IPS-NIHi7 (cell line): ENCODE measurements around the gene RPS18.
"Not testable (repeated sequence)": the region's sequence is repeated elsewhere in the genome, so short reads cannot be mapped to it uniquely, and the experiment has no call there.

Experiments used
- DNase-seq: peaks from one replicate; pipeline ENCODE4 v3.0.0; 2012; ENCODE audit warnings: mixed read lengths; ENCODE audit errors: extremely low spot score

RPS18 gene

DNA sequence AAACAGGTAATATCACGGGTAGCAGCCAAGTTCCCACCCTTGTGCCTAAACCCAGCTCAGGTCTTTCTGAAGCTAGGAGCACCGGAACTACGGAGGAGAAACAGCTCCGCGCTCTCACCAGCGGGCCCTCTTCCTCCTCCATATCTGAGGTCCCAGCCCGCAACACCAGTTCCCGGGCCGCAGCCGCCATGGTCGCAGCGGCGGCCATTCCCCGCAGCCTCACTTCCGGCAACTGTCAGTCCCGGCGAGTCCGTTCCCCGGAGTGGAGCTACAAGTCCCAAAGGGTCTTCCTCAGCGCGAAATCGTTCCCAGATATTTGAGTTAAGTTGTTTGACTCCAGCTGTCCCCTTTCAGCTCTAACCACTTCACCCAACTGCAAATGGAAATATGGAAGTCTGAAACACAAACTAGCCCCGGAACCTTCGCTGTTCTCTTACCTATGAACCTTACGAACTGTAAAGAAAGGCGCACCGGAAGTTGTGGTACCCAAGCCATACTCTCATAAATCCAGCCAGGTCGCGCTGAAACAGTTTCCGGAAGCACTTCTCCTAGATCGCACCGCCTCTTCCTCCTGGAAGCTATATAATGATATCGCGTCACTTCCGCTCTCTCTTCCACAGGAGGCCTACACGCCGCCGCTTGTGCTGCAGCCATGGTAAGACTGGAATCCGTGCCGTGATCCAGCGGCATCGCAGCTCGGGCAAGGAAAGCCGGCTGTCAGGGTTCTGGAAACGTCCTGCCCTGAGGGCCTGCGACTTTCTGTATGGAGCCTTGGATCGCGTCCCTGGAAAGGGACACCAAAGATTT lies at the start of gene RPS18, which contains the start of gene VPS52:
Gene RPS18, plus strand, starts transcription at position 608 of the 807 bp plus-strand sequence. Its CDS starts 45 bp downstream, at position 653.
Gene VPS52, minus strand, starts transcription at position 409 of the 807 bp plus-strand sequence. Its CDS starts 201 bp downstream, at position 208.
- DNase-seq: peak; percentile 90

DNA sequence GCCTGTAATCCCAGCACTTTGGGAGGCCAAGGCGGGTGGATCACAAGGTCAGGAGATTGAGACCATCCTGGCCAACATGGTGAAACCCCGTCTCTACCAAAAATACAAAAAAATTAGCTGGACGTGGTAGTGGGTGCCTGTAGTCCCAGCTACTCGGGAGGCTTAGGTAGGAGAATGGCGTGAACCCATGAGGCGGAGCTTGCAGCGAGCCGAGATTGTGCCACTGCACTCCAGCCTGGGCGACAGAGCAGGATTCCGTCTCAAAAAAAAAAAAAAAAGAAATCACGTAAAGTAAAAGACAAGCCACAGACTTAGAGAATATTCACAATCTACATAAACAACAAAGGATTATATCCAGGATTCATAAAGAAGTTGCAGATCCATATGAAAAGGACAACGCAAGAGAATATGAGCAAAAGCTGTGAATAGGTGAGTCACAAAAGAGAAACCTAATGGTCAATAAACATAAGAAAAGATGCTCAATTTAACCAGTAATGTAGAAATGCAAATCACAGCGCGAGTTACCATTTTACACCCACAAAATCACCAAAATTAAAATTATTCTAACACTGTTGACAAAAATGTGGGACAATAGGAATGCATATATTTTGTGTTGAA lies 45.3 kb upstream of the RPS18 start:
- DNase-seq: not testable (repeated sequence)

DNA sequence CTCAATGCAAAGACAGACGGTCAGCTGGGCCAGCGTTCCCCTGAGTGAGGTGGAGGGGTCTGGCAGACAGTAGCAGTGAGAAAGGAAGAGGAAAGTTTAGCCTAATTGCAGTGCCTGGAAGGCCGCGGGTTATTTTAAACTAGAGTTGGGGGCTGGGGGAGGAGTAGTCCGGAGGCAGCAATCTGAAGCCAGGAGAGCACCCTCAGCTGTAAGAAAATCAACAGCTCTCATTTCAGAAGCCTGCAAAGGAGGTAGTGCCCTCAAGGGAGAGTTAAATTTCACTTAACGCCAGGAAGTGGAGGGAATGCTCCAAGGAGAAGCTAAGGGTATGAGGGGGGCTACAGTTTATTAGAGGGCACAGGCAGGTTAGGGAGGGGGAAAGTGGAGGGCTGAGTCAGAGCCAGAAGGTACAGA lies 36.6 kb upstream of the RPS18 start:
- DNase-seq: peak; percentile 31

DNA sequence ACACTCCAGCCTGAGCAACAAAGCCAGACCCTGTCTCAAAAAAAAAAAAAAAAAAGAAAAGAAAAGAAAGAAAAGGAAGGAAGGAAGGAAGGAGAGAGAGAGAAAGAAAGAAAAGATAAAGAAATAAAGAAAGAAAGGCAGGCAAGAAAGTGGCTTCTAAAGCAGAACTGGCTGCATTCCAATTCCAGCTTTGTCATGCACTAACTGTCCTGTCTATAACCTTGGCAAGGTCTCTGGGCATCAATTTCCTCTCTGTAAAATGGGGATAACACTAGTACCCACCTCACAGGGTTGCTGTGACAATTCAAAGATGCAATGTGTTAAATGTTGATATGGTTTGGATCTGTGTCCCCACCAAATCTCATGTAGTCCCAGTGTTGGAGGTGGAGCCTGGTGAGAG lies 35.5 kb upstream of the RPS18 start:
- no peak for DNase-seq

DNA sequence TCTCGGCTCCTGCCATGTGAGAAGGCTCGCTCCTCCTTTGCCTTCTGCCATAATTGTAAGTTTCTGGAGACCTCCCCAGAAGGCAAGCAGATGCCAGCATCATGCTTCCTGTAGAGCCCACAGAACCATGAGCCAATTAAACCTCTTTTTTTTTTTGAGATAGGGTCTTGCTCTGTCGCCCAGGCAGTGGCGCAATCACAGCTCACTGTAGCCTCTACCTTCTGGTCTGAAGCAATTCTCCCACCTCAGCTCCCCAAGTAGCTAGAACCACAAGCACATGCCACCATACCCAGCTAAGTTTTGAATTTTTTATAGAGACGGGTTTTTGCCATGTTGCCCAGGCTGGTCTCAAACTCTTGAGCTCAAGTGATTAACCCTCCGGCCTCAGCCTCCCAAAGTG lies 35.0 kb upstream of the RPS18 start:
- DNase-seq: no peak

DNA sequence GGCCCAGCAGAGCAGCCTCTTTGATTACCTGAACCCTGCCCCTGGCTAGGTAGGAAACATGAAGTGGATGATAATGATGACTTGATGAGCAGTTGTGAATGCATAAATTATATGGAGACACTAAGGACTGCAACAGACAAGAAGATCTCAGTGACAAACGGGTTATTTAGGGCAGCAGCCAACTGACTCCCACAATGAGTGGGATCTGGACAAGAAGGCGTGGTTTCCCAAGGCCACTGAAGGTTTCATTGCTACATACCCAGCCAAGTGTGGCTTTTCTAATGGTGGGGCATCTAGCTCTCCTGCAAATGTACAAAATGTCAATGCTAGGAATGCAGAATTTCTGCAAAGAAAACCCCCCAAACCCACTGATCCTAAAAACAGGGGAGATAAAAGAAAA lies 34.1 kb upstream of the RPS18 start:
- DNase-seq: no peak

DNA sequence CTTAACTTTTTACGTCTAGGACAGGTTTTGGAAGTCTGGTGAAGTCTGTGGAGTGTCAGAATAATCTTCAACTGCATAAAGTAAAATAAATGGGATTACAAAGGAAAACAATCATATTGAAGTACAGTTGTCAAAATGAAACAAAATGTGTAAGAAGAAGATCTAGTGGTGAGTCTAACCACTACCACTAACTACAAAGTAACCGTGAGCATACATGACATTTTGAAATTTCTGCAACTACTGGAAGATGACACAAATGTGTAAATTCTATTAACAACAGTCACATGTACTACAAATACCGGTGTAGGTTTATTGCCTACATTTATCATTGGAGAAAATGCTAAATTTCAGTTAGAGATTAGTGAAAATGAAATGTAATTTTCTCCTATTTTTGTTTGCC lies 29.9 kb upstream of the RPS18 start:
- no peak for DNase-seq

DNA sequence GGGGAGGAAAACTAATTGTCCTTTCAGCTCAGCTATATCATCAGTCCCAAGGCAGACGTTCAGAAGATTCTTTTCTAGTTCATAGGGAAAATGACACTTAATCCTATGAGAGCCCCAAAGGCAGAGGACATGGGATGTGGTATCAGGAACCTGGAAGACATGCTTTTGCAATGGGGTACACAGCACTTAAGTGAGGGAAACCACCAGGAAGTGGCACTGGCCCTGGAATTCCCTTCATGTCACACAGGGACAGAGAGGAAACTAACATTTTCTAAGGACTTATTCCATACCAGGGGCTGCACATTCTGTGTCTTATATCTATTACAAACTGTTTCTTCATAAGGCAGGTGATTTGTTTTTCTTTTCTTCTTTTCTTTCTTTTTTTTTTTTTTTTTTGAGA lies 28.4 kb upstream of the RPS18 start:
- no peak for DNase-seq

DNA sequence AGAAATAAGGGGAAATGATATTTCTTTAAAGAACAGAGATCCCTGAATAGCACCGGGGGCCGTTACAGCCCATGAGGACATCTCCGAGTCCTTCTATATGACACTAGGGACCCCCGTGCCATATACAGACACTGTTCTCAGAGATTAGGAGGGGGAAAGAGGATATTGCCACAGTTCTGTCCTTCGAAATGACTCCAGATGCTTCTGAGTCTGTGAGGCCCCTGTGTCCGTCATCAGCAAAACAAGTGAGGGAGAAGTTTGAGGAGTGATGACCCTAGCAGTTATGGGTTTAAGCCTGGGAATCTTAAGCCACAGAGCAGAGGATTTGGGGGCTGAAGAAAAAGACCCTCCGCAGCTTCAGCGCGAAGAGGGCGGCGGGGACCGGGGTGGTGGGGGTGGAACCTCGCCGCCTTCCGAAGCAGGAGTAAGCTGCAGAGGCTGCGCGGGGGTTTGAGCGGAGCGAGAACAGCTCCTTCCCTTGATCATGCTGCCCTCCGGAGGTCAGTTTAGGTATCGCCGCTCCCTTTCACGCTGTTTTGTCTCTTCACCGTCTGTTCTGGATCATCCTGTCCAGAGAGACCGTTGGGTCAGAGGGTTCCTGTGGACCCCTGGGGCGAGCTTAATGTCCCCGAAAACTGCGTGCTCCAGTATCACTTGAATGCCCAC lies 23.8 kb upstream of the RPS18 start:
- DNase-seq: peak; percentile 83

DNA sequence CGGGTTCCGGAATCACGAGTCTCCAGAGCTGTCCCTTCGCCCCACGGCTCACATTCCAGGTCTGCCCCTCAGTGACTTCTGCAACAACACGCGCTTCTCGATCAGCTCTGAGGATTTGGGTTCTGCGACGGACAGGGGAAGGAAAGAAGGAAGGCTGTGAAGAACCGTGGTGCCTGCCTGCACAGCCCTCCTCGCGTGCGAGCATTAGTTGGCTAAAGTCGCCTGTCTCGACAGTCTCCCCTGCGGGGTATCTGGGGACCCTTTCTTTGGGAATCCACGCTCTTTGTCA lies 23.3 kb upstream of the RPS18 start:
- DNase-seq: no peak

DNA sequence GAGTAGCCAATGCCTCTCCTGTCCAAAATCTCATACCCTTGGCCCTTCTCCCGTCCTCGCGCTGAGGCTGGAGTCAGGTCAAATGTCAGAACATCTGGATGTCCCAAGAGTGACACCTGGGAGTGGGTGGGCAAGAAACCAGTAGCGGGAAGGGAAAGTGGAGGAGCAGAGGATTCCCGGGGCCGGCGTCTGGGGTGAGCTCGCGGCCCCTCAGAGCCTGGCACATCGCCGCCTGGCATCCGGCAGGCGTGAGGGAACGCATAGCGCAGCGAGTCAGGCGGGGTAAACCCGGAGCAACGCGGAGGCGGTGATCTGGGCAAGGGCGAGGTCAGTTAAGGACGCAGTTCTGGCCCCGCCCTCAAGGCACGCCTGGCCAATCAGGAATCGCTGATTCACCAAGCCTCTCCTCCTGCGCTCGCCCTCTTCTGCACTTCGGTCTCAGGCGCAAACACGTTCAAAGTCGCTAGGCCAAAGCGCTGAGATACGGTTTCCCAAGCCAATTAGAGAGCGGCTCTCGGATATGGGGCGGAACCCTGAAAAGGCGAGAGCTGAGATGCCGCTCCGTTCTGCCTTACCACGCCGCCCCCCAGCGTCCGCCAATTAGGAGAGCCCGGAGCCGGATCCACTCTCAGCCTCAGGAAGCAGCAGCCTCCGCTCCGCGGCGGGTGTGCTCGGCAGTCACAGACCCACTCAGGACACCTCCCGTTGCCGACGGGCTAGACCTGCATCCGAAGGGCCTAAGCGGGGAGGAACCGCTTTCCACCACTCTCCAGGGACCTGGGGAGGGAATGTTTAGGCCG lies 22.7 kb upstream of the RPS18 start:
- DNase-seq: peak; percentile 92

DNA sequence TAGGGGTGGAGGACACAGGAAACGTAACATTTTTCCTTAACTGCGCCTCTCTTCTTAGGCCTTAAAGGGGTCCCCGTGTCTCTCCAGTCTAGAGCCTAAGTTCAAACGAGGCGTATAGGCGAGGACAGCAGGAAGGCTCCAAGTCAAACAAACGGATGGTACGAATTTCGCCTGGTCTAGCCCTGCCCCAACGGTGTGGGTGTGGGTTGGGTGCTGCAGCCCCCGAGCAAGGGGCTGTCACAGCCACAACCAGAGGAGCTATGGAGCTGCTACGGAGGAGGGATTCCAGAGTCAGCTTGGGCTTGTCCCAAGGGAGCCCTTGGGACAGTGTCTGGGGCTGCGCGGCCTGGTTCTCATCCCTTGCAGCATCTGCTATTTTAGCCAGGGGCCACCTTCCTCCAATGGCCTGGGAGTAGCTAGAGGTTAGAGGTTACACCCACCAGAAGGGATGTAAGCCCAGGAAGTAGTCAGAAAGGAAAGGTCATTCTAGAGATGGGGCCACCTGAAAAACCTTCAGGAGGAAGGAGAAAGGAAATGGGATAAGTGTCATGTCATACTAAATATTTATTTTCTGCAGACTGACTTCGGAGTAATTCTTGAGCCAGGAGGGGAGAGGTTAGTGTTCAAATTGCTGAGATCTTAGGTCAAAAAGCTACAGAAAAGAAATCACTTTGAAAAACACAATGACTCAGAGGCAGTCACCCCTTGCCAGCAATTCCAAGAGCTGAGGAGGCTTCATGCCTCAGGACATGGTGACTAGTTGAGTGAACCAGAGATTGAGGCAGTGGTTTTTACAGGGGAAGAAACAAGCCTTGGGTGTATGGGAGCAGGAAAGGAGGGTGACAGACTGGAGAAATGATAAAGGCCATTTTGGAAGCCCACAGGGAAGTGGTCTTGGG lies 21.9 kb upstream of the RPS18 start:
- peak; percentile 15 for DNase-seq

DNA sequence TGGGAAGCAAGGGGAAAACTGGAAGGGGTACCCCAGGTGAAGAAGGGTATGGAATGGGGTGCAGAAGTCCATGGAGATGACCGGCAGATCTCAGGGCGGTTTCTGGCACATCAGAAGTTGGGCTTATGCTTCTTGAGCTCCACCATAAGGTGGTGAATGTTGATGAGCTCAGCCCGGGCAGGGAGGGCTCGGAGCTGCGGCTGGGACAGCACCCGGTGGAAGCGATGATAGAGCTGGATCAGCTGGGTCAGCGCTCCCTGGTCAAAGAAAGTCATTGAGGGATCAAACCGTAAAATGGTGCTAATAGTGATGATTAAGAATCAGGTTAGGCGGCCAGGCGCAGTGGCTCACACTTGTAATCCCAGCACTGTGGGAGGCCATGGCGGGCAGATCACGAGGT lies 21.1 kb upstream of the RPS18 start:
- DNase-seq: no peak

DNA sequence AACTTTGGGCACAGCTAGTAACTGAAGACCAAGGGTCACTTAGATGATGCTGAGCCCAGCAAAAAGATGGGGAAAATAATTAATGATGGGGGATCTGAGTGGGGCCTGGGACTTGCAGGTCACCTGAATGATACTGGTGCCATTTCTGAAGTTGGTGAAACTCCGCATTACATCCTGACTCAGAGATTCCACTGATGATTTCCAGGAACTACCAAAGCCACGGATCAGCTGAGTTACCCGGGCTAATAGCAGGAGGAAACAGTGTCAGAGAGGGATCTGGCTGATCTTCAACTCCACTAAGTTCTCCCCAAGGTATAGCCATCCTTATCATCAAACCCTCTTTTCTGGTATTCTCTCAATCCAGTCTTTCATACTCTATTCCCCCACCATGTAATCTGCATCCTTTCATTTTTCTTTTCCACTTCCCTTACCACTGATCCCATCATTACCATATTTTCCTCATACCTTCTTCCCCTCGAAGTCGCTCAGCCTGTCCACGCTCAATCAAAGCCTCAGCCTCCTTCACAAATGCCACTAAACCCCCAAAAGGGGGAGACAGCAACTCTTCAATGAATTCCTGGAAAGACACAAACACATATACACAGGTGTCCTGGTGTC lies 20.4 kb upstream of the RPS18 start:
- DNase-seq: no peak

DNA sequence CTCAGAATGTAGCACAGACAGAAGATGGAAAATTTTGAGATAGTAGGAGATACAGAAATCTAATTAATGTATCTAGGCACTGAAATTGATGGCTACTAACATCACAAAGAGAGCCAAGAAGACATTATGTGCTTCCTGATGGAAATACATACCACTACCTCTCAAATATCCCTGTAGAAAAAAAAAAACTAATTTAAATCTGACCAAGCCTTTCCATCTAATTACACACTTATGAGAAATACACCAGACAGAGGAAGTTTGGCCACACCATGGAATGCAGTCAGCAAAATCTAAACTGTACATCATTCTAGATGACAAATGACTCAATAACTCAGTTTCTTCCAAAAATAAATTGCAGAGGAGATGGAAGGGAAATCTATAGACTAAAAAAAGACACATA lies 19.1 kb upstream of the RPS18 start:
- no peak for DNase-seq

DNA sequence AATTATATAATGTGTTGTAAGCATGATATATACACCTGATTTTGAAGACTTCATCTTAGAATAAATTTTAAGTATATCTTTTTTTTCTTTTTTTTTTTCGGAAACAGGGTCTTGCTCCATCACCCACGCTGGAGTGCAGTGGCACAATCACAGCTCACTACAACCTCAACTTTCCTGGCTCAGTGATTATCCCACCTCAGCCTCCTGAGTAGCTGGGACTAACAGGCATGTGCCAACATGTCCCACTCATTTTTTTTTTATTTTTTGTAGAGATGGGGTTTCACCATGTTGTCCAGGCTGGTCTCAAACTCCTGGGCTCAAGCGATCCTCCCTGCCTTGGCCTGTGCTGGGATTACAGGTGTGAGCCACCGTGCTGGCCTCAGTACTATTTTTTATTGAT lies 17.3 kb upstream of the RPS18 start:
- DNase-seq: no peak

DNA sequence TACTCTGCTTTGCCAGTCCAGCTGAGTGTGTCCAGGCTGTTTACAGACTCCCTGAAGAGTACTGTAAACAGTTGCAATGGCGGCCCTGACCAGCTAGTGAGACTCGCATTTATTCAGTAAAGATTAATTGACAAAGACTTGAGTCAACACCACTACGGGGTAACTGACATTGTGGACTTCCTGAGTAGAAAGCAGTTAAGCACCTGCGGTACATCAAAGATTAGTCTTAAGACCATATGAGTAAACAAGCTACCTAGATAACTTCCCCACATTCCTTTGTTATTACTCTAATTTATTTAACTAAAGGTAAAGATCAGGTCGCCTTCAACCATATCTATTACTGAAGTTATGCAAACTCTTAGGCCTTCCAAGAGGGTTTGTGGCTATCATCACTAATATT lies 12.8 kb upstream of the RPS18 start:
- no peak for DNase-seq

DNA sequence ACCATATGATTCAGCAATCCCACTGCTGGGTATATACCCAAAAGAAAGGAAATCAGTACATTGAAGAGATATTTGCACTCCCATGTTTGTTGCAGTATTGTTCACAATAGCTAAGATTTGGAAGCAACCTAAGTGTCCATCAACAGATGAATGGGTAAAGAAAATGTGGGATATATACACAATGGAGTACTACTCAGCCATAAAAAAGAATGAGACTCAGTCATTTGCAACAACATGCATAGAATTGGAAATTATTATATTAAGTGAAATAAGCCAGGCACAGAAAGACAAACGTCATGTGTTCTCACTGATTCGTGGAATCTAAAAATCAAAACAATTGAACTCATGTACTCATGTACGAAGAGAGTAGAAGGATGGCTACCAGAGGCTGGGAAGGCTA lies 9.4 kb upstream of the RPS18 start:
- DNase-seq: not testable (repeated sequence)

DNA sequence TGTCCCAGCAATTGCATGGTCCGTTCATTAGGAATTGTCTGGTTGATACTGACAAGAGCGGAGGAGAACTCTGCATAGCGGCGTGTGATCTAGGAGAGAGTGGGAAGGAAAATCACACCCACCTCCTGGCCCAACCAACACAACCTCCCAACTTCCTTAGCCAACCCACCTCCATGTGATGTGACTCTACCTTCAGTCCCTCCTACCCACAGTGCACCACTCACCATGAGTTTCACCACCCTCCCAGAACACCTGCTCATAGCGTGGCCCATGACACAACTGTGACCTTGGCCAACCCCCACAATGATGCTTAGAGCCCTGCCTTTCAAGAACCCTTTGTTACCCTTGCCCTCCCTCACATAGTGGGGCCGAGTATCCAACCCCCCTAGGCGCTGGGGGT lies 7.9 kb upstream of the RPS18 start:
- DNase-seq: no peak

DNA sequence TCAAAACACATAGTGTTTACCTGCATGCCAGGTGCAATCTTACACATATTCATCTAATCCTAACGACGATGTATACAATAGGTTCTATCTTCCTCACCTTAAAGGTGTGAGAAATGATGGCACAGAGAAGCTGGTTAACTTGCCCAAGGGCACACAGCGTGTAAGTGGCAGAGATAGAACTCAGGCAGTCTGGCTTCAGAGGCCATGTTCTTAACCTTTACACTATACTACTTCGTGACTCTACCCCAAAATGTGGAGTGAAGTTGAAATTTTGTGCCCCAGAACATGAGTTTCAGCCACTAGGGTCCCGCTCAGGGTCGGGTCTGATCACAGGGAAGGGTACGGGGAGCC lies 783 bp upstream of the RPS18 start:
- no peak for DNase-seq
